CD4-positive, alpha-beta T cell treated with Interleukin-4 for 1 hour (primary cell): Measurements from ENCODE around the gene COL4A6.

Experiments used
- DNase-seq, 2 donors: peaks; one replicate each; pipeline ENCODE4 v3.0.0-alpha.2; 2020 to 2022

COL4A6 gene

DNA sequence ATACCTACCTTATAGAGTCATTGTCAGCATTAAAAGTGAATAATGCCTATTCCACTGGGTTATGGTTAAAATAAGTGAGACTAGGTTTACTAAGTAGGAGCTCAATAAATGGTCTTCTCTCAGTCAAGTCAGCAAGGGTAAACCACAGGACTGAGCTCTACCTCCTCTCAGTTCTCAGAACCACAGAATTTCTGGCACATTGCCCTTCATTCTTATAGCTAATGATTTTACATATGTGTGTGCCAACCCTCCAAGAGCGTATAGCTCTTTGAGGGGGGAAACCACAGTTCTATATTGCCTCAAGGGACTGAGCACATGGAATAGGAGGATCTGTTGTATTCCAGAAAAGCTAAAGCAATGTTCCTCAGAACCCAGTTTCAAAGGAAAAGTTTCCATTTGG, 221.8 kb downstream of the COL4A6 start:
- DNase-seq = no peak

DNA sequence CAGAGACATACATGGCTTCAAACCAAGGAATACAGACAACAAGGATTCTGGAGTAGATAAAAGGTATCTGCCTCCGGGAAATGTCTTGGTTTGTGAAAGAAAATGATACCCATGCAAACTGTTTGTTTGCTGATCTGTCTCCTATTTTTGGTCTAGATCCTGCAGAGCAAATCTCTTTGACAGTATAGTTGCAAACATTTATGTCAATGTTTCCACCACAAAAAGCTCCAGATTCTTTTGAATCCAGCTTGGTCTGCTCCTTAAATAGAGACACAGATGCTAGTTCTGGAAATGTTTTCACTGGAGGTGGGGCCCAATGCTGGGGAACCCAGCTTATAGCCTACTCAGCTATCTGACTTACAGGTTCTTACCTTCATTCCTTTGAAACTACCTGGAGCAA, 226.9 kb downstream of the COL4A6 start:
- DNase-seq = no peak

DNA sequence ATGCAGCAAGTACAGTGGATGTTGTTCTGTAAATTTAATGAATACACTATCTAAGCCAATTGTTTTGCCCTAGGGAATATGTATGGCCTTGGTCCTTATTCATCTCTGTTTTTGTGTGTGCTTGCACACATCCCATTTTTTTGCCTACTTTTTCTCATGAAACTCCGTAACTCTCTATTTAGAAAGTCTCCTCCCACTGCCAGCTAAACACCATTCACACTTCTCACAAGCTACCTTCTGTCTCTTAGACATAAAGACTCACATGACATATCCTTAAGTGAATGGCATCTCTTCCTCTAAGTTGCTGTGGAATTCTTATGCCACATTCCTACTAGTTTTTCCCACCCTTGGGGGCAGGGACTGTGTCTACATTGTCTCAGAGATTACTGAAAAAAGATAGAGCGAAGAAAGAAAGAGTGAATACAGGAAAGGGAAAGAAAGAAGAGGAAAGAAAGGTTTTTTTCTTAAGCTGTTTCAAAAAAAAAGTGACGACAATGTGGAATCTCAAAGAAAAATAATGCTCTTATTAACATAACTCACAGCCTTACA, 229.1 kb downstream of the COL4A6 start:
- no peak for DNase-seq

DNA sequence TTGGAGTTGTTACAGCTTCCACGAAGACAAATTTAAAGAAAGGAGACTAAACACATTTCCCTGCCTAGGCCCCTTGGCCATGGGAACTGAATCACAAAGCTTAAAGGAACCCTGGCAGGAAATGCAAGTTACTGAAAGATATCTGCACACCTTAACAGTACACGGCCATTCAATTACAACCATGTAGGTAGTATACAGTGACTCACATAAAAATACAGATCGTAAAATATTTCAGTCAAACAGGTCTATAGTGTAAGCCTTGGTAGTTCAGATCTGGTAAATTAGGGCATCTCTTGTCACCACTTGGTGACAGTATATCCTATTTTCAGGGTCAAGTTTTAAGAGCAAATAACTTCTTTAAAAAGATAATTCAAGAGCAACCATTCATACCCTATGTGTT, 234.7 kb downstream of the COL4A6 start:
- DNase-seq = no peak

DNA sequence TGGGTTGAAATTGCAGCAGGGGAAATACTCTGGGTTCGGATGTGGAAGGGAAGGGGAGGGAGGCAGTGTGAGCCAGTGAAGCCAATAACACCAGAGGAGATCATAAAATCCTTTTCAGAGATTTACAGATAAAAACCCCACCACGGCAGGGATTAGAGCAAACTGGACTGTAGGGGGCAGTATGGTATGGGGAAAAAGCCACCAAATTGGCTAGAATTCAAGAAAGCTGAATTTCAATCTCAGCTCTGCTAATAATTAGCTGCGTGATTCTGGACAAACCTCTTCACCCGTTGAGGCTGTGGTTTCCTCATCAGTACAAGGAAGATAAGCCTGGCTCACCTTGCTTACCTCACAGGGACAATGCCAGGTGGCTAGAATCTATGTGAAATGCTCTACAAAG, 238.5 kb downstream of the COL4A6 start:
- DNase-seq = no peak

DNA sequence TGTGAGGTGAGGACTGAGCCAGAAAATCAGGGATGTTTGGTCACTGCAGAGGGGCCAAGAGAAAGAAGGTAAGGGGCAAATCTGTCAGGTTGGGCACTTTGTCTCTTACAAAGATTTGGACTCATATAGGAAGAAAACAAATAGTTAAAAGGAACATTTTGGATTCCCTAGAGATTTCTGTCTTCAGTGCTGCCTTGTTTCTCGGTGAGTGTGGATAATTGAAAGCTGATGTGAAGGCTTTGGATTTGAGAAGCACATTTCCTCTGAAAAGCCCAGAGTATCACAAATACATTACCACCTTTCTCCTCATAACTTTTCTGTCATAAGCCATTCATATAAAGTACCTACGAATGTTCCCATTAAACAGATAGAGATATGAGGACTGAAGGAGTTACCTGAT, 239.2 kb downstream of the COL4A6 start:
- DNase-seq = no peak

DNA sequence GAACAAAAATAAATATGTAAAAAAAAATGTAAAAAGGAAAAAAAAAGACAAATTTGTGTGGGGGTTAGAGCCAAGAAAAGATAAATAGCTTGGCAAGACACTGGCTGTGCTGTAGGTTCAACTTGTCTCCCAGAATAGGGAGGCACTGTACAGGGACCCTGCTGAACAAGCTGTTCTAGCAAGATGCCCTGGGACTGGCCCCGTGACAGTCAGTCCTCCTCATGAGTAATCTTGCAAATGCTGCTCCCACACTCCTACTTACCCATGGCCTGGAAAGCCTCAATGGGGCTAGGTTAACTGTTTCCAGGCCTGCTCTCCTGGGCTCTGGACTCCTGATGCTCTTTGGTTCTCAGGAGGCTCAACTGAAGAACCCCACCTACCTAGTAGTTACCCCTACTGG, 239.8 kb downstream of the COL4A6 start:
- no peak for DNase-seq

DNA sequence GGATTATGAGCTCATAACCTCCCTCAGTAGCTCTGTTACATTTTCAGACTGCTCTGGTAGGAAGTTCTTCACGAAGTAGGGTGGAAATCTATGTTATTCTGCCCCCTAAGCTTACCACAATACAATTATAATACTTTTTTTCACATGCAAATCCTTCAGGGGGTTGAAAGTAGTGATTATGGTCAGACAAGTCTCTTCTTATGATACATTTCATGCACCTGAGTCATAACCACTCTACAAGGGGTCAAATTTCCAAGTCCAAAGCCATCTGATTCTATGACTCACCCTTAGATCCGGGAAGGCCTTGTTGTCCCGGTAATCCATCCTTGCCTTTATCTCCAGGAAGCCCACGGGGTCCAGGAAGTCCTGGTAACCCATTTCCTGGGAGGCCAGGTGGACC, 251.4 kb downstream of the COL4A6 start:
- DNase-seq = no peak

DNA sequence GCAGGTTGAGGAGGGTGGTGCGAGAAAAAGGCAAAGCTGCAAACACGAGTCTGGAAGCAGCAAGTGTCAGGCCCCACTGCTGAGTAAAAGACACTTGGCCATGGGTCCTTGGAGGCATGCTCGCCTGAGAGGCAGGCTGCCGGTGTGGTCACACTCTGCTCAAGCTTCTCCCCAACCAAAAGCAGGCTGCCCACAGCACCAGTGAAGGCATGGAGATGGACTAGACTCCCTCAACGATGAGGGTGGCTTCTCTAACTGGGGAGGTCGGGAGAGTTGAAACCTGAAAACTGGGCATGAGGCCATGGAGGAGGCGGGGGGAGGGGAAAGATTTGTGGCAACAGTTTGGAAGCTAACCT, 260.1 kb downstream of the COL4A6 start:
- no peak for DNase-seq

DNA sequence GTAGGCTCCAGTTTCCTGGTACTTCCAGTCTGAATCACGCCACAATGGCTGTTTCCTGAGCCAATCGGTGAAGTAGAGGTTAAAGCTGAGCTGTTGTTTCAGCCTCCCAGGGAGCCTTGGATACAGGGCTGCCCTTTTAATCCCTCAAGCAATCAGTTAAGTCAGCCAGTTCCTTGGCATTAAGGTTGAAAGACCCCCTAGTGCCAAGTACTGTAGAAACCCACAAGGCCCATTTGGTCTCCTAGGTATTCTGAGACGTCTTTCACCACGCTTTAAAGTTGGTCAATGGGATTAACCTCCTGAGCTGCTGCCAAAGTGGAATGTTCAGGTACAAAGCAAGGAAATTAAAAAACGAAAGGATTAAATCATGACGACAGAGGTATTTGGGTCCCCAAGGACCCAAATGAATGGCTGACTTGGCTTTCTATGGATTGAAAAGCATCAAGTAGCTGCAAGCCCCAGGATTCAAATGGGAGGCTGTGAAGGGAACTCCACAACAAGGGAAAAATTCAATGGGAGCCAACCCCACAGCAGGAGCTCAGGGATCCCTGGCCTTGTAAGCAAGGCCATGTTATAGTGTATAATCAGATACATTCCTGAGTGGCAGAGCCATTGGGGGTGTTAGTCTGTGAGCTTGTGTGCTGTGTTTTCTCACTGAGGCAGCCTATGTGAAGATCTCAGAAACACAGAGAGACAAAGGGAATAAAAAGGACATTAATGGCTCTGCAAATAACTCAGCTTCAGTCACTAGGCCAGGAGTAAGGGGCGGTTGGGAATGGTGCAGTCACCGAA, 260.7 kb downstream of the COL4A6 start:
- no peak for DNase-seq

DNA sequence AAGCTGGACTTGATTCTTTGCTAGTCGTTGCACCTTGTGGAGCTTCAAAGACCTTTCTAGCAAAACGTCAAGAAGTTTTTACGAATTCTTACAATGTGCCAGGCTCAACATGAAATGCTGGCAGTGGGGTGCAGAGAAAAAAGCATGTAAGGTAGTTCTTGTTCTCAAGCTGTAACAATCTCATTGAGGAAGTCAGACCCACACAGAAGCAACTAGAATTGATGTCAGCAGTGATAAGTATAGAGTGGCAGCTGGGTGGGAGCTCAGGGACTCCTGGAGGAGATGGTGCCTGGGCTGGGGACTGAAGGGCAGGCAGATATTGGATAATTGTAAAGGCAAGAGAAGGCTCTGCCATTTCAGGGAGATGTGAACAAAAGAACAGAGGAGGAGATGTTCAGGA, 264.3 kb downstream of the COL4A6 start:
- DNase-seq = no peak

DNA sequence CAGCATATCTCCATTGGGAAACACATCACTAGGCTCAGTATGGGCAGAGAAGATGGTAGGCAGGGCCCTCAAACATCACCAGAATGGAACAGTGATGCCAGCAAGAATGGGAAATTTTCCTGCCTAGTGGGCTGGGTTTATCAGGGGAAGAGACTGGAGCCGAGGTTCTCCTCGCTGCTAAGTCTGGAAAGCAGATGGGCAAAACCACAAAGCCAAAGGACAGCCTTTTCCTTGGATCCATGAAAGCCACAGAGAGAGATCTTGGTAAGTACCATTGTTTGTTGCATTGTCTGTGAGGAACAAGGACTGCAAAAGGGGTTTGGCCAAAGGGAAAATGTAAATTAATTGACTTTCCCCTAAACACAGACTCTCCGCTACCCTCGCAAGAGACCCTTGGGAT, 266.6 kb downstream of the COL4A6 start:
- DNase-seq = no peak

DNA sequence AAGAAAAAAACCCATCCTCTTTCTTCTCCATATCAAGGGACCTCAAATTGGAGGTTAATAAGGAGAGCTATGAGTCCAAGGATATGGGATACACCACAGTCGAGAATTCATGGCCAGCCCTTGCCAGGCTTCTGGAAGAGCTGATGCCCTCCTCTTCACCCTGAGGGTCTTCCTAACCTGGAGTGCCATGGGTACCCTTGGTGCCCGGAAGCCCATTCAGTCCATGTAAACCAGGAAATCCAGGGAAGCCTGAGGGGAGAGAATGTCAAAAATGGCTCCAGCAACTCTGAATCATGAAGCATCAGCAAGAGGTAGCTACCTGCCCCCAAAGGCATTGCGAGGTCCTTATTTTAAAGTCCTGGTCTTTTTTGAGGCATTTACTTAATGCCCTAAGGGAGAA, 268.5 kb downstream of the COL4A6 start:
- no peak for DNase-seq

DNA sequence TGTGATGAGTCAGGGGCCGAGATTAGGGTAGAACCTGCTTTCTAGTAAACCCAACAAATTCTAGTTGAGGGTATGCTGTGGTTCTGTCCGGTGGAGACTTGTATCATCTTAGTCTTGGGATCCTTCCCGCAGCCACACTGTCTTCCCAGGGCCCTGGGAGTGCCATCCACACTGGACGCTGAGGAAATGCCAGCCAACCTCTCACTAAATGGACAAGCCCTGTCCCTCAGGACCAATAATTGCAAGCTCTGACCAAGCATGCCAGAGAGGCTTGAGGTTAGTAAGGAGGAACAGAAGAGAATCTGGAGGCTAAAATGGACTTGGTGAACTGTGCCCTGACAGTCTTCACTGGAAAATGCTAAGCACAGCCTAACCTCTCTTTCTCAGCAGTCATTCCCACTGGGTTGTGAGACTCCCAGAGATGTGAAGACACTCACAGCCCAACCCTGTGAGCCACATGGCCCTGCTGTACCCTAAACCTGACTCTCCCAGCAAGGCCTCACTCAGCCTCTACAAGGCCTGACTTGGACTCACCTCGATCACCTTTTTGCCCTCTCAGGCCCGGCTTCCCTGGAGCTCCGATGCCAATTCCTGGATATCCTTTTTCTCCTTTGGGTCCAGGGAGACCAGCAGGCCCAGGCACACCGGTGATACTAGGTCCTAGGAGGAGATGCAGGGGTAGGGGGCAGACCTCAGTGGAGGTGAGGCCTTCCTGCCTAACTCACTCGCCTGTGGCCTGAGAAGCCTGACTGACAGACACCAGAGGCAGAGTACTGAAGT, 269.1 kb downstream of the COL4A6 start:
- no peak for DNase-seq

DNA sequence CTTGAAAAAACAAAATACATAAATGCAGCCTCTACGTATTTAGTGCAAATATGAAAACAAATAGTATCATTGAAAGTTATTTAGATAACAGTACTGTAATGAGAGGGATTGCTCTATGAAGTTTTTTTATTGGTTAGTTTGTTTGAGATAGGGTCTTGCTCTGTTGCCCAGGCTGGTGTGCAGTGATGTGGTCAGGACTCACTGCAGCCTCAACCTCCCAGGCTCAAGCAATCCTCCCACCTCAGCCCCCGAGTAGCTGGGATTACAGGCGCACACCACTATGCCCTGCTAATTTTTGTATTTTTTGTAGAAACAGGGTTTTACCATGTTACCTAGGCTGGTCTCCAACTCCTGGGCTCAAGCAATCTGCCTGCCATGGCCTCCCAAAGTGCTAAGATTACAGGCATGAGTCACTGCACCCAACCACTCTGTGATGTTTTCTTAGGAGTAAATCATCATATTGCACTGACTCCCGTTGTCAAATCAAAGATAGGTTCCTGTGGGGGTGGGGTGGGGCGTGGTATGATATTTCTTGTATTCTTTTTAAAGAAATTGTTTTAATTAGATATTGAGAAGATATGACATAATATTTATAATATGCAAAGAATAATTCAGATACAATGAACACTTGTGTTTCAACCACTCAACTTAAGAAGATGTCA, 270.9 kb downstream of the COL4A6 start:
- no peak for DNase-seq

DNA sequence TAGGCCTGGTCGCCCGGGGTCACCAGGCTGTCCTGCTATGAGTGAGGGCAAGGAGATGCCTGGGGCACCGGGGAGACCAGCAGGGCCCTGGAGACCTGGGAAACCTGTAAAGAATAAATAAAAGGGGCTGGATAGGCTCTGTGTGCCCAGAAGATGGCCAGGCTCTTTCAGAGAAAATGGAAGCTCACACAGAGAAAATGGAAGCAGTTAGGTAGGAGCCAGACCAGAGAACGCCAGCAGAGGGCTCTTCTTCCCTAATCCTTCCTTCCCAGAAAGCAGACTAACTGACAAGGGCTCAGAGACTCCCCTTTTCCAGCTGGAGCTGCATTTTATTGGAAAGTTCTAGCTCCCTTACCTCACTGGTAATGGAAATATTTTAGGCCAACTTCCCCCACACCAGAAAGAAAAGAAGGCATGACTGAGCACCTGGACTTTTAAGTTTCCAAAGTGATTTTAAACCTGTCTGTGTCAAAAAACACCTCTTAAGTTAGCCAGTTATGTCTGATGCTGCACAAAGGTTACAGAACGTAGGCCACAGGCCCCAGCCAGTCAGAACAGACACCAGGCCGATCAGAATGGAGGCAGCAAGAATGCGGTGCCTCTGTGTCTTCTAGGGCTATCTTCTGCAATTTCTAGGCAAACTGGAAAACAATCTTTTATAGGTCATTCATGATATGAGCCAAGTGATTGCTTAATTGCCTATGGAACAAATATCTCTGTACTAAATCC, 272.7 kb downstream of the COL4A6 start:
- DNase-seq = no peak

DNA sequence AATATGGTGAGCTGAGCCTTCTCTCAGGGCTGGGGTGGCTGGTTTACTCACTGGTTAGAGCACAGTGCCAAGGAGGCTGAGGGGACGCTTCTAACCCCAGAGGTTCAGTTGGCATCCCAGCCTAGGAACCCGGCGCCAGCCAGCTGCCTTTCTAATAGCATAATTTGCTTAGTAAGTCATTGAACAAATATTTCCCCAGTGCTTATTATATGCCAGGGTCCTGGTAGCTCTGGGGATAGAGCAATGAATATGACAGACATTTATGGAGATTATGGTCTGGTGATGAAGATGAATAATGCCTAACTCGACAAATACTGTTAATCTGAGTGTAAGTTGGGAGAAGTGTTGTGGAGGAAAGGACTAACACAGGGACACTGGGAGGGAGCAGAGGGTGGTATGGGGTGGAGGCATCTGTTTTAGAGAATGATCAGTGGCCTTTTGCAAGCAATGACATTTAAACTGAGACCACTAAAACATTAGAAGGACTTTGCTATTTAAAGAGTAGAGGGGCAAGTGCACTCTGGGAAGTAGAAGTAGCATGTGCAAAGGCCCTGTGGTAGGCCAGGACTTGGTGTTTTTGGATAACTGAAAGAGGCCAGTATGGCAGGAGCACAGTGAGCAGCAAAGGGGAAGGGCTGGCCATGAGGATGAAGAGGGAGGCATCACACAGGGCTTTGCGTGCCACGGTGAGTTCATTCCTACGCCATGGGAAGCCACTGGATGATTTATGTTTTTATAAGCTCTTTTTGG, 274.7 kb downstream of the COL4A6 start:
- no peak for DNase-seq

DNA sequence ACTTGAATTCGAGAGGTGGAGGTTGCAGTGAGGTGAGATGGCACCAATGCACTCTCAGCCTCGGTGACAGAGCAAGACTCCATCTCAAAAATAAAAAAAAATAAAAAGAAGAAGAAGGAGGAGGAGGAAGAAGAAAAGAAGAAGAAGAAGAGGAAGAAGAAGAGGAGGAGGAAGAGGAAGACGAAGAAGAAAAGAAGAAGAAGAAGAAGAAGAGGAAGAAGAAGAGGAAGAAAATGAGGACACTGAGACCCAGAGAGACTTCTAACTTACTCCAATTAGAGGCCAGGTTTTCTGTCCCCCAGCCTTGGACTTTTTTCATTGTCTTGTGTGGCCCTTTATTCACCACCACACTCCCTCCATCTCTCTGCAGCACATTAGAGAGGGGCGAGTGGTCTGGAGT, 276.0 kb downstream of the COL4A6 start:
- no peak for DNase-seq

DNA sequence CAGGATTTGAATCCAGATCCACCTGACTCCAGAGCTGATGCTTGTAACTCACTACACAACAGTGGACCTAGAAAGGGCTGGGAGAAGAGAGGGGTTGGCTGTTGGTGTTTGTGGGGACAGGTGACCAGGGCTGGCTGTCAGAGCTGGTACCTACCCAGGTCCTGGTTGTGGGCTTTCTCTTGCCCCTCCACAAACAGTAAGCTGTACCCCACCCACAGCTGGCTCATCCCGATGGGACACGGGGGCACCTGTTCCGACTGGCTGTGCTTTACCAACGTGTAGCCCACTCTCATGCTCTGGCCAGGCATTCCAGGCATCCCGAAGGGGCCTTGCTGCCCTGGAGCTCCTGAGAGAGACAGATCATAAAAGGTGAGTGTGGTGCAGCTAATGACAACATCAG, 277.9 kb downstream of the COL4A6 start:
- no peak for DNase-seq

DNA sequence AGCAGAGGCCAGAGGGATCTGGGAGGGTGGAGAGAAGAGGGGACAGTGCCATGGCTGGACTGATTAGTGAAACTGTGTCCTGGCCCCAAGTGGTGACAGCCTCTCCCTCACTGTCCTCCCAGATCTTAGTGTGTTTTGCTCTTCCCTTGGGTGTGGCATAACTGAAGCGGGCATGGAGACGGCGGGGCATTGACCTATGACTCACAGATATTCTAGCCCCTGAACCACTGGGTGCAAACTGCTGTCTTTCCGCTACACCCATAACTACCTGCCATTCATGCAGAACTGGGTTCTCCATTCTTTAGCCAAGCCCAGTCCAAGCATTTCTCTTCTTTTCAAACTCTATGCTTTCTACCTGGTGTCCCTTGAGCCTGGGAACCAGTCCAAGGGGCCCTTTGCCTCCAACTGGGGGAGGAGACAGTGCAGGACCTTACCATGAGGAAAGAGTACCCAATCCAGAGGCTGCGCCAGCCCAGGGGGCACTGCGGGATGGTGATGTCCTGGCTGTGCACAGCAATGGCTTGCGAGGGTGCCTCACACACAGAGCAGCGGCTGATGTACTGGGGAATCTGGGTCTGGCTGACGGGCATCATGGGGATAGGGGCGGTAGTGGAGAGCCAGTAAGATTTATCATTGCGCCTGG, 279.1 kb downstream of the COL4A6 start:
- no peak for DNase-seq

DNA sequence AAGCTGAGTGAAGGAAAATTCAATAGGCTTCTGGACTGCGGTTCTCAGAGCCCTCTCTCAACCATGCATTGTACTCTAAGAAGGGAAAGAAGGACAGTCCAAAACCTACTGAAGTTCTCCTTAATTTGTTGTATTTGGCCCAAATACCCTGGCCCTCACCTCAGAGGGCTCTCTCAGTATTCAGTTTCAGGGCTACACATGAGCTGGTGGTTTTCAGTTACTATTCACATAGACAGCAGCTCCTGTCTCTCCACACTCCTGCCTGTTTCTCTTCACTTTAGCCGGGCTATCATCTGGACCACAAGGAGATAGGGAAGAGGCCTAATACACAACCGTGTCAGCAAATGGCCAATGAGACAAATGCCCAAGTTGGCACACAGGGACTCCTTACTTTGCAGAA, 280.6 kb downstream of the COL4A6 start:
- DNase-seq = no peak

DNA sequence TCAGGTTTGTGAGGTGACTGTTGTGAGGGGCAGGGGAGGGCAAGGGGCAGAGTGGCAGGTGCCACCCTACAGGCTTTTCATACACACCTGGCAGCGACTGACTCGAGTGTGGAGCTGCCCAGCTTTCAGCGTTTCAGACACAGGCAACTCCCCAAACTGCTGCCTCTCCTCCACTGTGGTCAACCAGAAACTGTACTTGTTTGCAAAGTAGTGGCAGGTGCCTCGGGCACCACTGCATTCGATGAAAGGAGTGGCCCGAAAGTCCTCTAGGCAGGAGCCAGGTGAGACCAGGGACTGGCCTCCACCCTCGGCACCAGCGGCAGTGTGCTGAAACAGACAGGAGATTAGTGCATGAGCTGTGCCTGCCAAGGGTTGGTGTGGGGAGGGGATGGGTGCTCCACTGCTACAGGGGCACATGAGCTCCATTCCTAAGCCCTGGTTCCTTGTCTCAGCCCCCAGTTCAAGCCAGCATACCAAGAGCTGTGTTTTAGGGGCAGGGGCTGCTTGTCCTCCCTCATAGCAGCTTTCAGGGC, 281.2 kb downstream of the COL4A6 start:
- DNase-seq = no peak
